Measurements from ENCODE around the gene FGA.

Gene FGA

DNA sequence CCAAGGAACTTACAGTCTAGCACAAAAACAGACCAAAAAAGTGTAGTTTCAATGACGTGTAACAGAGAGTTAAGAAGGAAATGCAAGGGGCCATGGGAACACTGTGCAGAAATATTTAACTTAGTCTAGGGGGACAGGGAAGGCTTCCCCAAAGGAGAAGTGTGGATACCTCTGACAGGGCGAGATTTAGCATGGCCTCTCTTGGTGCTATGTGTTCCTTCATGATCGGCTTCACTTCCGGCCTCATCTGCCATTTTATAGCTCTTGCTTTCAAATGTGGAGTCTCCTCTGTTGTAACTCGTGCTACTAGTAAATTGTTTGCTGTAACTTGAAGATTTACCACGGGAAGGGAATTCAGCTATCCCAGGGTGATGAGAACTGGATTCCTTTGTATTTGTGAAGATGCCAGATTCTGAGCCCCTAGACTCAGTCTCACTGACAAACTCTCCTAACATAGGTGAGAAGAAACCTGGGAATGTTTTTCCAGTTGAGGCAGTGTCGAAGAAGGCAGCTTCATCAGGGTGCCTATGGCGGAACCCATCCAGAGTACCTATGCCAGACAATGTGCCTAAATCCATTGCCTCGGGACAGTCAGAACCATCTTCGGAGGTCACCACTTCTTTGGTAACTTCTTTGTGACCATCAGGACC is 5.0 kb downstream of the FGA start:
- no peaks in the 10 kb centered on the region for H3K9me3 ChIP-seq
- H3K36me3 ChIP-seq: no peaks in the 10 kb centered on the region
- H3K4me3 ChIP-seq (ENCODE audit: low read depth, low read length): no peak overlapping the region
- TF ChIP-seq, protein P1, sequence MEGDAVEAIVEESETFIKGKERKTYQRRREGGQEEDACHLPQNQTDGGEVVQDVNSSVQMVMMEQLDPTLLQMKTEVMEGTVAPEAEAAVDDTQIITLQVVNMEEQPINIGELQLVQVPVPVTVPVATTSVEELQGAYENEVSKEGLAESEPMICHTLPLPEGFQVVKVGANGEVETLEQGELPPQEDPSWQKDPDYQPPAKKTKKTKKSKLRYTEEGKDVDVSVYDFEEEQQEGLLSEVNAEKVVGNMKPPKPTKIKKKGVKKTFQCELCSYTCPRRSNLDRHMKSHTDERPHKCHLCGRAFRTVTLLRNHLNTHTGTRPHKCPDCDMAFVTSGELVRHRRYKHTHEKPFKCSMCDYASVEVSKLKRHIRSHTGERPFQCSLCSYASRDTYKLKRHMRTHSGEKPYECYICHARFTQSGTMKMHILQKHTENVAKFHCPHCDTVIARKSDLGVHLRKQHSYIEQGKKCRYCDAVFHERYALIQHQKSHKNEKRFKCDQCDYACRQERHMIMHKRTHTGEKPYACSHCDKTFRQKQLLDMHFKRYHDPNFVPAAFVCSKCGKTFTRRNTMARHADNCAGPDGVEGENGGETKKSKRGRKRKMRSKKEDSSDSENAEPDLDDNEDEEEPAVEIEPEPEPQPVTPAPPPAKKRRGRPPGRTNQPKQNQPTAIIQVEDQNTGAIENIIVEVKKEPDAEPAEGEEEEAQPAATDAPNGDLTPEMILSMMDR (IDR thresholded peaks at IDR 0.05; ENCODE audit: low read depth, low read length): no peak
- no peaks in the 10 kb centered on the region for H3K4me1 ChIP-seq
- DNase-seq: no peak
- peaks cover 21% of the 10 kb centered on the region for H3K27me3 ChIP-seq

DNA sequence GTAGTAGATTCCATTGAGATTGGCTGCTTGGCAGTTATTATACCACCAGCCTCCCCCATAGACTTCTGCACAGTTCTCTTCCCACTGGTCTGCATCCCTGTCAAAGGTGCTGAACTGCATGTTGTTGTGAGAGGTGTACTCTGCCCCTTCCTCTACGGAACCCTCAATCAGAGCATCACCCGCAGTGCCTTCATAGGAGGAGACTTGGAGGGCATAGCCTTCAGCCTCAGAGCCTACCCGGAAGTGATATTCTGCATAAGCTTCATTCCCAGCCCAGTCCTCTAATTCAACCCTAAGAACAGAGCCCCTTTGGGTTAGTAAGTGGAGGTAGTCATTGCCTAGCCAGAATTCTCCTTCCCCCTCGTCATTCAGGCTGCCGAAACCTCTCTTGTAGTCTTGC is 6.3 kb downstream of the FGA start:
- Histone ChIP-seq H3K9me3 (no peaks in the 10 kb centered on the region), H3K4me1 (no peaks in the 10 kb centered on the region), H3K36me3 (no peaks in the 10 kb centered on the region), H3K27me3 (peaks cover 16% of the 10 kb centered on the region), H3K4me3 (ENCODE audit: low read depth, low read length) (no peak overlapping the region)
- no peak for DNase-seq
- TF ChIP-seq, protein P1 (IDR thresholded peaks at IDR 0.05; ENCODE audit: low read depth, low read length): no peak

DNA sequence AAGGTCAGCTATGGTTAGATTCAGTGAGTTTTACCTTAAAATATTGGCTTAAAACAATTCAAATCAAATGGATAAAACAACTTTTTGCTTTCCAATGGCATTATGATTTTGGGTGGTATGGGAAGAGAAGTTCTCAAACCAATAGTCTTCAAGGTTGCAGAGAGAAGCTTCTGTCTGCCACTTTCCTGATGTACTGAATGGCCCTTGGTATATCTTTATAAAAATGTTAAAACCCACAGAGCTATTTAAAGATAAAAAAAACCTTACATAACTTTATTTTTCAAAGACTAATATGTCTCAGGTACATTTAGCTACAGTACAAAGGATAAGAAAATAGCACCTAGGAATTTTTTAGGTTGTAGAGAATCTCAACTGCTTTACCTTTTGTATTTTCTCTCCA is 6.9 kb downstream of the FGA start:
- Histone ChIP-seq H3K4me3 (ENCODE audit: low read depth, low read length) (no peak overlapping the region), H3K9me3 (no peaks in the 10 kb centered on the region), H3K4me1 (no peaks in the 10 kb centered on the region), H3K27me3 (peaks cover 13% of the 10 kb centered on the region), H3K36me3 (no peaks in the 10 kb centered on the region)
- TF ChIP-seq, protein P1 (IDR thresholded peaks at IDR 0.05; ENCODE audit: low read depth, low read length): no peak
- DNase-seq: no peak

DNA sequence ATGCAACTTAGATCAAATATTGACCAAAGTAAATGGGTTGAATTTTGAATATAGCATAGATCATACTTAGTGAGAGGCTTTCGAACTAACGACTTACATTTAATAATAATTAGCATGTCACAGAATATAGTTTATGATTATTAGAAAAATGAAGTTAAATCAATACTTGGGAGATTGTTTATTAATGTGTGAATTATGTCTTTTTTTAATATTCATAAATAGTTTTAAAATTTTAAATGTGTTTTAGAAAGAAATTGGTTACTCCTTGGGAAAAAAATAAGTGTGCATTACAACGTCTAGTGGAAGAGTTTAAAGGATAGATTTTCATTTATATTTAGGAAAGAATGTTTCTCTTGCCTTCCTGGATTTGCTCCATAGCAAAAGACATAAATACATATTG is 7.3 kb downstream of the FGA start:
- Histone ChIP-seq H3K36me3 (no peaks in the 10 kb centered on the region), H3K9me3 (no peaks in the 10 kb centered on the region), H3K4me1 (no peaks in the 10 kb centered on the region), H3K4me3 (ENCODE audit: low read depth, low read length) (no peak overlapping the region), H3K27me3 (peaks cover 11% of the 10 kb centered on the region)
- no peak for DNase-seq
- TF ChIP-seq, protein P1 (IDR thresholded peaks at IDR 0.05; ENCODE audit: low read depth, low read length): no peak

DNA sequence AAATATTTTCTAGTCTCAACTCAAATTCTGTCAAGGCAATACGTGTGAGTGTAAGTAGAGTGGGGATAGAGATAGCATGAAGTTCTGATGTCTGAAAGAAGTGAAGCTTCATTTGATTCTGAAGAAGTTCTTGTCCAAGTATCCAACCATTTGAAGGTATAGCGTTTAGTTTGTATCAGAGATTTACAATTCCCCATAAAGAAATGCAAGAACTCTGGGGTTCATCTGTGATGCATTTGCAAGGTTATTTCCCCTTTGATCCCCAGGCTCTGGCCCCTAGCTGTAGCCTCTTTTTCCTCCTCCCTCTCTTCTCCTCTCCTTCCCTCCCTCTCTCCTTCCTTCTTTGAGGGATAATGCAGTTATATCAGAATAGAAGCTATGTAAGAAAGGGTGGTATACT is 7.8 kb downstream of the FGA start:
- no peaks in the 10 kb centered on the region for H3K9me3 ChIP-seq
- H3K27me3 ChIP-seq: peaks cover 11% of the 10 kb centered on the region
- DNase-seq: no peak
- H3K4me1 ChIP-seq: no peaks in the 10 kb centered on the region
- H3K4me3 ChIP-seq (ENCODE audit: low read depth, low read length): no peak overlapping the region
- no peaks in the 10 kb centered on the region for H3K36me3 ChIP-seq
- TF ChIP-seq, protein P1 (IDR thresholded peaks at IDR 0.05; ENCODE audit: low read depth, low read length): no peak

DNA sequence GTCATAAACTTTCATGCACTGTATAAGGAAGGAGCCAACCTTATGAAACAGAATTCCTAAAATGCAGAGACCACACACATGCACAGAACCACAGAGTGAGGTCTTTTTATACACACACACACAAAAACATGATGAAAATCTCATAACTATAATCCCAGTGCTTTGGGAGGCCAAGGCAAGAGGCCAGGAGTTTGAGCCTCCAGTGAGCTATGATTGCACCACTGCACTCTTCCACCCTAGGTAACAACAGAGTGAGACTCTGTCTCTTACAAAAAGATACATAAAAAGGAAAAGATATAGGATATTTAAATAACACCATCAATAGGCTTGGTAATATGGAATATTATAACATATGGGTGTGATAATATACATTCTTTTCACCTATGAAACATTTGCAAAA is 10.6 kb downstream of the FGA start:
- no peak overlapping the region for H3K4me3 ChIP-seq (ENCODE audit: low read depth, low read length)

More for the DNA sequence above, 10.6 kb downstream of the FGA start:
- DNase-seq: no peak
- H3K27me3 ChIP-seq: peaks cover 2% of the 10 kb centered on the region
- no peaks in the 10 kb centered on the region for H3K4me1 ChIP-seq
- TF ChIP-seq, protein P1 (IDR thresholded peaks at IDR 0.05; ENCODE audit: low read depth, low read length): no peak
- H3K9me3 ChIP-seq: no peaks in the 10 kb centered on the region
- no peaks in the 10 kb centered on the region for H3K36me3 ChIP-seq

All from BE2C (cell line).